ENCODE measurements around the gene TNIK. TPM values are rescaled to one million over a fixed set of nuclear protein-coding genes. Genes with fewer than 3 reads are reported as not detected.
A peak's percentile ranks its signal among the peaks of the same experiment; 100 is the strongest.

Gene TNIK
- total RNA-seq, 2 donors from 2014 or later = 32.2 to 43.2 TPM

DNA sequence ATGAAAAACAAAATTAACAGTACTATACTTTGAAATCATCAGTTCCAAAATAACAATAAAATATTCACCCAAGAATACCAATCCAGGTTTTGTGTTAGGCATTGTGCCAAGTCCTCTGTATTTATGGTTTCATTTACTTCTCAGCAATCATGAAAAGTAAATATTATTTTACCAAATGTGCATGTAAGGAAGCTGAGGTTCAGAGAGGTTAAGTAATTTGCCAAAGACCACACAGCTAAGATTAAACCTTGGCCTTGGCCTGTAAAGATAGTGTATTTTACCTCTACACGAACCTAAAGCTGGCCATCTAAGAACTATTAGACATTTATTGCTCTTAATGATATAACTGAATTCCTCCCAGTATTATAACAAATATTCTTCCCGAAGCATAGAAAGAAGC is 309.3 kb downstream of the TNIK start:
- Mint-ChIP-seq H3K27ac (no peak overlapping the region), H3K4me1 (ENCODE audit: low read depth) (no peaks in the 10 kb centered on the region), H3K4me3 (no peak overlapping the region), H3K27me3 (ENCODE audit: low read depth) (no peaks in the 10 kb centered on the region), H3K9me3 (no peaks in the 10 kb centered on the region), H3K36me3 (ENCODE audit: insufficient read depth in 2 of 2) (peaks cover 4 to 5% of the 10 kb centered on the region in 2 donors)
- DNase-seq (no peak), ATAC-seq (replicated peaks in 1 of 2) (no peak)

GRCh38 chr3:171149526-171150116 is 310.6 kb downstream of the TNIK start:
- DNase-seq (no peak), ATAC-seq (replicated peaks in 1 of 2) (no peak)
- Mint-ChIP-seq H3K27me3 (ENCODE audit: low read depth) (no peaks in the 10 kb centered on the region), H3K9me3 (no peaks in the 10 kb centered on the region), H3K4me3 (no peak overlapping the region), H3K27ac (no peak overlapping the region), H3K36me3 (ENCODE audit: insufficient read depth in 2 of 2) (peaks cover 4 to 6% of the 10 kb centered on the region in 2 donors), H3K4me1 (ENCODE audit: low read depth) (no peaks in the 10 kb centered on the region)

- peak overlapping the region; percentile 15 for H3K27ac Mint-ChIP-seq
- no peak overlapping the region for H3K4me3 Mint-ChIP-seq
- no peaks in the 10 kb centered on the region for H3K27me3 Mint-ChIP-seq (ENCODE audit: low read depth)
- no peaks in the 10 kb centered on the region for H3K4me1 Mint-ChIP-seq (ENCODE audit: low read depth)
- ATAC-seq (replicated peaks in 1 of 2) (no peak), DNase-seq (no peak)
- H3K9me3 Mint-ChIP-seq = no peaks in the 10 kb centered on the region
- peaks cover 0 to 4% of the 10 kb centered on the region in 2 donors for H3K36me3 Mint-ChIP-seq (ENCODE audit: insufficient read depth in 2 of 2)
These were observed 314.4 kb downstream of the TNIK start for GRCh38 chr3:171145798-171146197.

- no peaks in the 10 kb centered on the region for H3K9me3 Mint-ChIP-seq
- no peak overlapping the region for H3K27ac Mint-ChIP-seq
- peaks cover 0 to 4% of the 10 kb centered on the region in 2 donors for H3K36me3 Mint-ChIP-seq (ENCODE audit: insufficient read depth in 2 of 2)
- no peak overlapping the region for H3K4me3 Mint-ChIP-seq
- DNase-seq = no peak
- ATAC-seq (replicated peaks in 1 of 2) = no peak
- no peaks in the 10 kb centered on the region for H3K27me3 Mint-ChIP-seq (ENCODE audit: low read depth)
- H3K4me1 Mint-ChIP-seq (ENCODE audit: low read depth) = no peaks in the 10 kb centered on the region
These were observed 317.2 kb downstream of the TNIK start for GRCh38 chr3:171142985-171143384.

- Mint-ChIP-seq H3K27ac (no peak overlapping the region), H3K4me3 (no peak overlapping the region), H3K9me3 (no peaks in the 10 kb centered on the region), H3K4me1 (ENCODE audit: low read depth) (no peaks in the 10 kb centered on the region), H3K27me3 (ENCODE audit: low read depth) (no peaks in the 10 kb centered on the region), H3K36me3 (ENCODE audit: insufficient read depth in 2 of 2) (peaks cover 3 to 5% of the 10 kb centered on the region in 2 donors)
- DNase-seq (no peak), ATAC-seq (replicated peaks in 1 of 2) (no peak)
These were observed 320.0 kb downstream of the TNIK start for GRCh38 chr3:171140246-171140645.

- Mint-ChIP-seq H3K9me3 (no peaks in the 10 kb centered on the region), H3K4me1 (ENCODE audit: low read depth) (no peaks in the 10 kb centered on the region), H3K4me3 (no peak overlapping the region), H3K27ac (no peak overlapping the region), H3K27me3 (ENCODE audit: low read depth) (no peaks in the 10 kb centered on the region), H3K36me3 (ENCODE audit: insufficient read depth in 2 of 2) (peaks cover 0 to 5% of the 10 kb centered on the region in 2 donors)
- DNase-seq (no peak), ATAC-seq (replicated peaks in 1 of 2) (no peak)
These were observed 322.2 kb downstream of the TNIK start for GRCh38 chr3:171138027-171138426.

DNA sequence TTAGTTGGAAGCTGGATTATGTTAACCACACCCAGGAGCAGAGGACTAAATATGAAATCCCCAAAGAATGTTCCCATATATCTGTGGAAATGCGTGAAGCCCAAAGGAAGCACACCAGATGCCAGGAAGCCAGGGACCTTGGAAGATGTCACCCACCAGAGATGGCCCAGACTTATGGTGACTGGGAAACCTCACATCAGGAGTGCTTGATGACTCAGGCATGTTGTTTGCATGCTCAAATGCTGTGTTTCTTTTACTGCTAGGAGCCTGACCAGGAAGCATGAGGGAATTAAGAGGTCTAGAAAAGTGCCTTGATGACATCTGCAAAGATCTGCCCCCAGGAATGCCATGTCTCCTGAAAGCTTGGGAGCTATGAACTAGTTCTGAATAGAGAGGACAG is 324.7 kb downstream of the TNIK start:
- Mint-ChIP-seq H3K36me3 (ENCODE audit: insufficient read depth in 2 of 2) (peaks cover 0 to 5% of the 10 kb centered on the region in 2 donors), H3K27ac (no peak overlapping the region), H3K4me1 (ENCODE audit: low read depth) (no peaks in the 10 kb centered on the region), H3K27me3 (ENCODE audit: low read depth) (no peaks in the 10 kb centered on the region), H3K4me3 (no peak overlapping the region), H3K9me3 (no peaks in the 10 kb centered on the region)
- ATAC-seq (replicated peaks in 1 of 2) (no peak), DNase-seq (no peak)

DNA sequence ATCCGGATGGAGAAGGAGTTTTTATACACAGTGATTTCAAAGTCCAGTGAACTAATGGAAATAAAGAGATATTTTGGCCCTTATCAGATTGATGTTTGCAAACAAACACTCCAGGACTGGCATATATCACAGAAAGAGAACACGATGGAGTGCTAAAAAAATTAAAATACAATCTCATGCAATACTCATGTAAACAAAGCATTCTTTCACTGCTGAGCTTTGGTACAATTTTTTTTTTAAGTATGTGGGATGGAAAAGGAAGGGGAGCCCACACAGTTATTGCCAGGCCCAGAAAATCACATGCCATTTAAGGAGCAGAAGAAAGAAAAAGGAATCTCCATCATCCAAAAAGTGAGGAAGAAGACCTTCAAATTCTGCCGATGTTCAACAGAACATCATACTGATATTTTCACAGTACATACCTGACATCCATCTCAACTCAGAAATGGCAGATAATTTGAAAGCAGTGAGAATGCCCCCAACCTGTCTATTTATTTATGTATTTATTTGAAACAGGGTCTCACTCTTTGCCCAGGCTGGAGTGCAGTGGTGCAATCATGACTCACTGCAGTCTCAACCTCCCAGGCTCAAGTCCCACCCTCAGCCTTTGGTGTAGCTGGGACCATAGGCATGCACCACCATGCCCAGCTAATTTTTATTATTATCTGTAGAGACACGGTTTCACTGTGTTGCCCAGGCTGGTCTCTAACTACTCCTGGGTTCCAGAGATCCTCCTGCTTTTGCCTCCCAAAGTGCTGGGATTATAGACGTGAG is 326.2 kb downstream of the TNIK start:
- no peaks in the 10 kb centered on the region for H3K9me3 Mint-ChIP-seq
- H3K27ac Mint-ChIP-seq = no peak overlapping the region
- H3K4me3 Mint-ChIP-seq = no peak overlapping the region
- no peak for ATAC-seq (replicated peaks in 1 of 2)
- H3K27me3 Mint-ChIP-seq (ENCODE audit: low read depth) = no peaks in the 10 kb centered on the region
- peaks cover 0 to 5% of the 10 kb centered on the region in 2 donors for H3K36me3 Mint-ChIP-seq (ENCODE audit: insufficient read depth in 2 of 2)
- no peak for DNase-seq
- no peaks in the 10 kb centered on the region for H3K4me1 Mint-ChIP-seq (ENCODE audit: low read depth)

DNA sequence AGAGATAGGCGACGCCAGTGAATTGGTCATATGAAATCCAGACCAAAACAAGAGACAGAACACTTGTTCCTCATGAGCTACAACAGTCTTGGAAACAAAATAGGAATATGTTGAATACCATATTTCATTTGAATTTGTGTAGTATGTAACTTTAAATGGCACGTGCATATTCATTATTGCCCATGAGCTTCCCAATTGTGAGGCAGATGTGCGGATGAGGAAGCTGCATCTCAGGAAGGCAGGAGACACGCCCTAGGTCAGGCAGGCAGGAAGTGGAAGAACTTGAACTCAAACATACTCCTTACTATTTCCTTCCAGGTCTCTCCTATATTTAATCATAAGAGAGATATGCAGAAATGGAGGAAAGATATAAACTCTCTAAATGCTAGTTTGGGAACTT is 326.9 kb downstream of the TNIK start:
- no peak overlapping the region for H3K27ac Mint-ChIP-seq
- H3K4me1 Mint-ChIP-seq (ENCODE audit: low read depth) = no peaks in the 10 kb centered on the region
- no peaks in the 10 kb centered on the region for H3K27me3 Mint-ChIP-seq (ENCODE audit: low read depth)
- no peak overlapping the region for H3K4me3 Mint-ChIP-seq
- H3K36me3 Mint-ChIP-seq (ENCODE audit: insufficient read depth in 2 of 2) = peaks cover 0 to 5% of the 10 kb centered on the region in 2 donors
- no peaks in the 10 kb centered on the region for H3K9me3 Mint-ChIP-seq
- no peak for DNase-seq
- no peak for ATAC-seq (replicated peaks in 1 of 2)

DNA sequence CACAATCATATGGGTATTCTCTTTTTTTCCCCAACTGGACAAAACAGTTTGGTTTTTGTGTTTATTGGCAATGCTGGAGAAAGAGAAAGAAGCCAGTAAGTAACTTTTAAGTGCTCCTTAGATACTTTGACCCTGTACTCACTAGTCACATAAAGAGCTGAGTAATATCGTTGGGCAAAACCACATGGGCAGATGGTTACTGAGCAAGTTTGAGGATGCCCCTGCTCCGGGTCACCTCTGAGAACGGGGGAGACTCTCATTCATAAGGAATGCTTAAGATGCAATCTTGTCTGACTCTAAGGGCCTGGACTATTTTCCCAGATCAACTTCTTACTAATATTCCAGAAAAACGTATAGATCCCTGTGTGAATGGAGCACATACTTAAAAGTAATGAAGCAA is 327.3 kb downstream of the TNIK start:
- no peak overlapping the region for H3K4me3 Mint-ChIP-seq
- no peaks in the 10 kb centered on the region for H3K9me3 Mint-ChIP-seq
- no peak for DNase-seq
- H3K27ac Mint-ChIP-seq = no peak overlapping the region
- peaks cover 0 to 5% of the 10 kb centered on the region in 2 donors for H3K36me3 Mint-ChIP-seq (ENCODE audit: insufficient read depth in 2 of 2)
- no peak for ATAC-seq (replicated peaks in 1 of 2)
- no peaks in the 10 kb centered on the region for H3K27me3 Mint-ChIP-seq (ENCODE audit: low read depth)
- no peaks in the 10 kb centered on the region for H3K4me1 Mint-ChIP-seq (ENCODE audit: low read depth)

- Mint-ChIP-seq H3K4me1 (ENCODE audit: low read depth) (no peaks in the 10 kb centered on the region), H3K27ac (peak overlapping the region; percentile 0), H3K36me3 (ENCODE audit: insufficient read depth in 2 of 2) (peaks cover 2 to 3% of the 10 kb centered on the region in 2 donors), H3K9me3 (no peaks in the 10 kb centered on the region), H3K27me3 (ENCODE audit: low read depth) (no peaks in the 10 kb centered on the region), H3K4me3 (no peak overlapping the region)
- ATAC-seq (replicated peaks in 1 of 2) (no peak), DNase-seq (no peak)
These were observed 330.4 kb downstream of the TNIK start for GRCh38 chr3:171129827-171130226.

- Mint-ChIP-seq H3K27ac (no peak overlapping the region), H3K4me1 (ENCODE audit: low read depth) (no peaks in the 10 kb centered on the region), H3K9me3 (no peaks in the 10 kb centered on the region), H3K4me3 (no peak overlapping the region), H3K27me3 (ENCODE audit: low read depth) (no peaks in the 10 kb centered on the region), H3K36me3 (ENCODE audit: insufficient read depth in 2 of 2) (peaks cover 4 to 9% of the 10 kb centered on the region in 2 donors)
- ATAC-seq (replicated peaks in 1 of 2) = no peak
- DNase-seq = no peak
These were observed 332.6 kb downstream of the TNIK start for GRCh38 chr3:171127611-171128010.

- no peak for DNase-seq
- peaks cover 4 to 11% of the 10 kb centered on the region in 2 donors for H3K36me3 Mint-ChIP-seq (ENCODE audit: insufficient read depth in 2 of 2)
These were observed 333.6 kb downstream of the TNIK start for GRCh38 chr3:171126478-171127209.

More at GRCh38 chr3:171126478-171127209, 333.6 kb downstream of the TNIK start:
- Mint-ChIP-seq H3K4me3 (no peak overlapping the region), H3K9me3 (no peaks in the 10 kb centered on the region), H3K27me3 (ENCODE audit: low read depth) (no peaks in the 10 kb centered on the region), H3K4me1 (ENCODE audit: low read depth) (no peaks in the 10 kb centered on the region), H3K27ac (no peak overlapping the region)
- no peak for ATAC-seq (replicated peaks in 1 of 2)

Data from activated T-cell treated with anti-CD3 and anti-CD28 coated beads, Interleukin-2, amount 50 U/mL, for 72 hours (primary cell).